Heart left ventricle (tissue), 16 donors: ENCODE data around the gene ZNF341. TPM values are rescaled to one million over a fixed set of nuclear protein-coding genes. Genes with fewer than 3 reads are reported as not detected.

Experiments
- ATAC-seq, 4 donors: fragments of 200-7000 bp; cut with Tn5 transposase; one replicate each; pipeline ENCODE4 v1.9.1; 2020 to 2022; ENCODE audit warnings: moderate library complexity in 4 of 4, mild to moderate bottlenecking in 3 of 4, moderate number of reproducible peaks in 1 of 4
- DNase-seq, 5 donors: peaks; one replicate each; pipeline ENCODE4 v3.0.0-alpha.2; 2020
- H3K27ac ChIP-seq, 12 donors: fragments of 200-600 bp; sonication (generic) in 4 of 12; one replicate each; pipeline versions ENCODE4 v1.5.0 to v1.8.0; 2016 to 2022; ENCODE audit warnings: mild to moderate bottlenecking in 2 of 12
- H3K27me3 ChIP-seq, 9 donors: fragments of 200-600 bp; sonication (generic) in 2 of 9; one replicate each; pipeline versions ENCODE4 v1.5.1 to v1.8.0; 2016 to 2022; ENCODE audit warnings: mild to moderate bottlenecking in 3 of 9
- H3K36me3 ChIP-seq, 9 donors: fragments of 200-600 bp; sonication (generic) in 2 of 9; one replicate each; pipeline versions ENCODE4 v1.5.0 to v1.8.0; 2018 to 2022; ENCODE audit warnings: mild to moderate bottlenecking in 2 of 9
- H3K4me1 ChIP-seq, 12 donors: fragments of 200-600 bp; sonication (generic) in 4 of 12; one replicate each; pipeline versions ENCODE4 v1.5.0 to v1.8.0; 2016 to 2022; ENCODE audit warnings: mild to moderate bottlenecking in 3 of 12
- H3K4me3 ChIP-seq, 12 donors: fragments of 200-600 bp; sonication (generic) in 4 of 12; one replicate each; pipeline versions ENCODE4 v1.5.0 to v1.8.0; 2017 to 2022; ENCODE audit warnings: mild to moderate bottlenecking in 9 of 12, moderate library complexity in 4 of 12
- H3K9me3 ChIP-seq, 12 donors: fragments of 200-600 bp; sonication (generic) in 4 of 12; one replicate each; pipeline versions ENCODE4 v1.5.0 to v1.8.0; 2016 to 2022; ENCODE audit warnings: mild to moderate bottlenecking in 1 of 12
- POLR2A ChIP-seq, 2 donors: fragments of 450-650 bp; IDR thresholded peaks; one replicate each; pipeline ENCODE4 v1.6.1; 2017; ENCODE audit warnings: antibody characterized with exemption in 2 of 2, mild to moderate bottlenecking in 2 of 2, moderate library complexity in 2 of 2
- WGBS, 4 donors: extraction: QIAGEN DNeasy Blood & Tissue Kit in 2 of 4; methylation state at CpG; one replicate each; pipeline versions ENCODE4 v1.1.5 to v1.1.7; 2013 to 2018; 5-methylcytosine and 5-hydroxymethylcytosine counted together
- intact Hi-C, 10 donors: fragments of 100-400 bp; cut with DNase I; formaldehyde crosslinking; loops; one replicate each; pipeline versions ENCODE4 v1.11.1 to v1.14.2; 2022
- polyA plus RNA-seq, 2 donors: library from polyadenylated mRNA; stranded (reverse); fragments of 200-250 nt; gene quantifications; one replicate each; pipeline ENCODE4 v1.2.3, GENCODE V29; 2013
- total RNA-seq, 9 donors: library from RNA; depleted of rRNA in 2 of 9; stranded (reverse); fragments of >200 nt in 2 of 9; fragmentation: NEBNext Ultra II Directional in 3 of 9; extraction: Animal tissue kit (Norgen Biotek cat#: 25700) in 3 of 9; gene quantifications; one replicate each; pipeline versions ENCODE4 v1.1.0 to v1.2.4, GENCODE V29; 2016 to 2023
- TF ChIP-seq, protein P1 (sequence below), 12 donors: fragments of 200-600 bp; sonication (generic) in 4 of 12; IDR thresholded peaks; one replicate each; pipeline versions ENCODE4 v1.5.0 to v1.8.0; 2018 to 2022; ENCODE audit warnings: antibody characterized with exemption in 12 of 12, mild to moderate bottlenecking in 5 of 12
- donor health status: ischemic (EF 13 %, LVEDD 7.1; RV severe dilation, severe dysfunction).
- donor health status: healthy with polysubstance abuse.
- donor health status: DM: no; HTN: yes; CAD: no.
- donor health status: DM: no; HTN: no; CAD: no.
- donor health status: ischemic (EF 25% LVEDD 6.9; RV normal size, moderate dysfunction).
- donor health status: ischemic (EF 25% LVEDD 5.7; RV mildly dilated, moderate dysfunction).
- donor health status: healthy.
- donor health status: DM: yes; HTN: yes; CAD: no.
- donor health status: ischemic (EF 35%, LVEDD 5.7; RV mildly dilated, moderate dysfunction).
- donor health status: nonischemic (EF 11% LVEDD 7.7; RV severe dilation, severe dysfunction).
- donor health status: DM: yes; HTN: yes; CAD: no.
- donor health status: PGD.
- donor health status: ischemic (EF 29% LVEDD 5.4; RV normal size, mild dysfunction).
- donor health status: nonischemic (EF 23%, LVEDD 6.1; RV moderate dilation, normal function).

ZNF341 gene
- total and polyA plus RNA-seq, 11 donors = 1.2 to 3.3 (median 1.7) TPM

DNA sequence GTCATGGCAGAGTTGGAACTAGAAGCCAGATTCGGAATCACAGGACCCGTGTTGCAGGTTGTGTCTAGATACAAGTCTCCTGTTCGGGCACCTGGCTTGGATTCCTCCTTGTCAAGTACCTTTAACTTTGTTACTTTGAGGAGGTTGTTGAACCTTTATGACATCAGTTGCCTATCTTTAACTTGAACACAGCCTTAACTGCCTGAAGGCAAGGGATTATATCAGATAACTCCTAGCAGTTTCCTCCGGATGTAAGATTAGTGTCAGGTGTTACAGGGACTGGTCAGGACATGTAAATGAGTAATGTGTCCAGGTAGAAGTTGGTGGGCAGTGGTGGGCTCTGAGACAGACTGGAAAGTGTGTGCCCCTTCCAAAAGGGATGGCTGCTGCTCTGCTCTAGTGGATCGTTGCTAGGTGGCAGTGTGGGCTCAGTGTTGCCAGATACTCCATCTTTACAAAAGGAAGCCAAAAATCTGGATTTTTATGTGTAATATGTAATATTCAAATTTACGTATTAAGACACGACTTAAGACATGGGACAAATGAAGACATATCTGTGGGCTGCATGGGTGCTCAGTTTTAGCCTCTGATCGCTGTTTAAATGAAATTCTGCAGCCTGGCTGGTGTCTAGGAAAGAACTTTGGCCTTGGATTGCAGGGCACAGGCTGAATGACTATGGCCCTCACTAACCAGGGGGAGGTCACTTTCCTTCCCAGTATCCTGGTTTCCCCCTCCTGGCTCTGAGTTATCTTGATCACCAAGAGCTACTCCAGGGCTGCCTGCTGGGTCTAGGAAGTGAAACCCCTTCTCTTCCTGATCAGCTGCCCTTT lies 106.5 kb downstream of the ZNF341 start:
- TF ChIP-seq, protein P1, sequence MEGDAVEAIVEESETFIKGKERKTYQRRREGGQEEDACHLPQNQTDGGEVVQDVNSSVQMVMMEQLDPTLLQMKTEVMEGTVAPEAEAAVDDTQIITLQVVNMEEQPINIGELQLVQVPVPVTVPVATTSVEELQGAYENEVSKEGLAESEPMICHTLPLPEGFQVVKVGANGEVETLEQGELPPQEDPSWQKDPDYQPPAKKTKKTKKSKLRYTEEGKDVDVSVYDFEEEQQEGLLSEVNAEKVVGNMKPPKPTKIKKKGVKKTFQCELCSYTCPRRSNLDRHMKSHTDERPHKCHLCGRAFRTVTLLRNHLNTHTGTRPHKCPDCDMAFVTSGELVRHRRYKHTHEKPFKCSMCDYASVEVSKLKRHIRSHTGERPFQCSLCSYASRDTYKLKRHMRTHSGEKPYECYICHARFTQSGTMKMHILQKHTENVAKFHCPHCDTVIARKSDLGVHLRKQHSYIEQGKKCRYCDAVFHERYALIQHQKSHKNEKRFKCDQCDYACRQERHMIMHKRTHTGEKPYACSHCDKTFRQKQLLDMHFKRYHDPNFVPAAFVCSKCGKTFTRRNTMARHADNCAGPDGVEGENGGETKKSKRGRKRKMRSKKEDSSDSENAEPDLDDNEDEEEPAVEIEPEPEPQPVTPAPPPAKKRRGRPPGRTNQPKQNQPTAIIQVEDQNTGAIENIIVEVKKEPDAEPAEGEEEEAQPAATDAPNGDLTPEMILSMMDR (IDR thresholded peaks at IDR 0.05) = no peak
- no peak for TF ChIP-seq POLR2A (IDR thresholded peaks at IDR 0.05)
- Histone ChIP-seq H3K4me3 (no peak overlapping the region), H3K9me3 (no peaks in the 10 kb centered on the region), H3K36me3 (peaks cover 0 to 17% (median 0%) of the 10 kb centered on the region in 9 donors), H3K27ac (no peak overlapping the region), H3K4me1 (peaks cover 24 to 94% (median 85%) of the 10 kb centered on the region in 12 donors), H3K27me3 (no peaks in the 10 kb centered on the region)
- DNase-seq = no peak
- intact Hi-C loops = no loop called here
- ATAC-seq = no peak
- 67 to 69% (median 68%) methylated on average over 8 of the region's 8 CpGs for WGBS, 4 donors

- TF ChIP-seq POLR2A (IDR thresholded peaks at IDR 0.05) = no peak
- TF ChIP-seq, protein P1 (IDR thresholded peaks at IDR 0.05) = no peak
- ATAC-seq = peak; percentile 65 to 88 (median 82)
- Histone ChIP-seq H3K36me3 (peaks cover 0 to 12% (median 0%) of the 10 kb centered on the region in 9 donors), H3K27ac (peak overlapping the region in 4 of 12 donors; percentile 35 to 55 (median 50)), H3K4me1 (peaks cover 29 to 94% (median 83%) of the 10 kb centered on the region in 12 donors), H3K9me3 (no peaks in the 10 kb centered on the region), H3K27me3 (no peaks in the 10 kb centered on the region), H3K4me3 (no peak overlapping the region)
- peak; percentile 64 to 84 (median 70) for DNase-seq
- WGBS, 4 donors = 51 to 66% (median 60%) methylated on average over 3 of the region's 3 CpGs
- intact Hi-C loops = no loop called here
These were observed 107.8 kb downstream of the ZNF341 start for GRCh38 chr20:33839591-33839990.

DNA sequence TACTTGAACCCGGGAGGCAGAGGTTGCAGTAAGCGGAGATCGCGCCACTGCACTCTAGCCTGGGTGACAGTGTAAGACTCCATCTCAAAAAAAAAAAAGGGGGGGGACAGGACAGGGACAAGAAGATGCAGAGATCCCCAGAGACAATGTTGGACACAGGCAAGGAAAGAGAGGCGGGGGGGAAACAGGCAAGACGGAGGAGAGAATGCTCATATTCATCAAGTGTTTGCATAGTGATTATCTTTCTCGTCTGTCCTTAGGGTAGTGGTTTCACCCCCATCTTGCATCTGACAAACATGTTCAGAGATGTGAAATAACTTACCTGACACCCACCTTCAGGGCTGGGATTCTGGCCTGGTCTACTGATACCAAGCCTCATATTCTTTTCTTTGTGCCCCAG lies 108.4 kb downstream of the ZNF341 start:
- Histone ChIP-seq H3K27ac (no peak overlapping the region), H3K4me1 (peaks cover 29 to 95% (median 83%) of the 10 kb centered on the region in 12 donors), H3K27me3 (no peaks in the 10 kb centered on the region), H3K4me3 (no peak overlapping the region), H3K9me3 (no peaks in the 10 kb centered on the region), H3K36me3 (peaks cover 0 to 6% (median 0%) of the 10 kb centered on the region in 9 donors)
- no peak for ATAC-seq
- TF ChIP-seq, protein P1 (IDR thresholded peaks at IDR 0.05) = no peak
- TF ChIP-seq POLR2A (IDR thresholded peaks at IDR 0.05) = no peak
- intact Hi-C loops = loop anchor here in 1 of 10 donors (10.0 kb wide), 1 partner anchor 45 kb away; no protein-coding TSS in a partner anchor
- WGBS, 4 donors = 84 to 91% (median 88%) methylated on average over 7 of the region's 7 CpGs
- DNase-seq = no peak

- peaks cover 0 to 1% (median 0%) of the 10 kb centered on the region in 9 donors for H3K36me3 ChIP-seq
- TF ChIP-seq, protein P1 (IDR thresholded peaks at IDR 0.05) = no peak
- TF ChIP-seq POLR2A (IDR thresholded peaks at IDR 0.05) = no peak
- H3K27ac ChIP-seq = no peak overlapping the region
- H3K4me1 ChIP-seq = peaks cover 29 to 96% (median 83%) of the 10 kb centered on the region in 12 donors
- DNase-seq (no peak), ATAC-seq (no peak)
- H3K9me3 ChIP-seq = no peaks in the 10 kb centered on the region
- intact Hi-C loops = loop anchor here in 1 of 10 donors (10.0 kb wide), 1 partner anchor 46 kb away; no protein-coding TSS in a partner anchor
- H3K4me3 ChIP-seq = no peak overlapping the region
- H3K27me3 ChIP-seq = no peaks in the 10 kb centered on the region
- 57 to 60% (median 59%) methylated on average over 4 of the region's 4 CpGs for WGBS, 4 donors
These were observed 109.1 kb downstream of the ZNF341 start for GRCh38 chr20:33840759-33841435.
